Muscle of arm (tissue), 14 donors: ENCODE measurements around the gene PSMD11. TPM values are rescaled to one million over a fixed set of nuclear protein-coding genes. Genes with fewer than 3 reads are reported as not detected.
A peak's percentile ranks its signal among the peaks of the same experiment; 100 is the strongest.
"Not testable (repeated sequence)": the region's sequence is repeated elsewhere in the genome, so short reads cannot be mapped to it uniquely, and the experiment has no call there.

Experiments
- DNase-seq: peaks from one replicate; pipeline ENCODE4 v3.0.0-alpha.2; 2013
- long read RNA-seq, 11 donors: transcript quantifications; one replicate each; lab custom pipeline, GENCODE V29; 2026
- polyA plus RNA-seq, 12 donors: library from polyadenylated mRNA; unstranded; fragments of 120-200 nt; gene quantifications; one replicate each; pipeline ENCODE4 v1.2.1, GENCODE V29; 2013; ENCODE audit not compliant: insufficient read length in 12 of 12

Gene PSMD11
- 10 to 100 TPM in 11 of 12 donors, not detected in 1; 51.8 to 87.4 (median 72.7) TPM for polyA plus RNA-seq
- long read RNA-seq, donor 1, full-length matches to known transcripts, result 18 of 18 reads
- long read RNA-seq, donor 1, partial matches to known transcripts, result 0 of 18 reads
- long read RNA-seq, donor 1, other reads (novel, unspliced or antisense), result 0 of 18 reads
- long read RNA-seq, donor 2, full-length matches to known transcripts, result 39 of 52 reads
- long read RNA-seq, donor 2, partial matches to known transcripts, result 13 of 52 reads
- long read RNA-seq, donor 2, other reads (novel, unspliced or antisense), result 0 of 52 reads
- long read RNA-seq, donor 3, full-length matches to known transcripts, result 8 of 8 reads
- long read RNA-seq, donor 3, partial matches to known transcripts, result 0 of 8 reads
- long read RNA-seq, donor 3, other reads (novel, unspliced or antisense), result 0 of 8 reads
- long read RNA-seq, donor 4, full-length matches to known transcripts, result 13 of 13 reads
- long read RNA-seq, donor 4, partial matches to known transcripts, result 0 of 13 reads
- long read RNA-seq, donor 4, other reads (novel, unspliced or antisense), result 0 of 13 reads
- long read RNA-seq, donor 5, full-length matches to known transcripts, result 38 of 38 reads
- long read RNA-seq, donor 5, partial matches to known transcripts, result 0 of 38 reads
- long read RNA-seq, donor 5, other reads (novel, unspliced or antisense), result 0 of 38 reads
- long read RNA-seq, donor 6, full-length matches to known transcripts, result 12 of 12 reads
- long read RNA-seq, donor 6, partial matches to known transcripts, result 0 of 12 reads
- long read RNA-seq, donor 6, other reads (novel, unspliced or antisense), result 0 of 12 reads
- long read RNA-seq, donor 7, full-length matches to known transcripts, result 15 of 15 reads
- long read RNA-seq, donor 7, partial matches to known transcripts, result 0 of 15 reads
- long read RNA-seq, donor 7, other reads (novel, unspliced or antisense), result 0 of 15 reads
- long read RNA-seq, donor 8, full-length matches to known transcripts, result 19 of 19 reads
- long read RNA-seq, donor 8, partial matches to known transcripts, result 0 of 19 reads
- long read RNA-seq, donor 8, other reads (novel, unspliced or antisense), result 0 of 19 reads
- long read RNA-seq, donor 9, full-length matches to known transcripts, result 8 of 8 reads
- long read RNA-seq, donor 9, partial matches to known transcripts, result 0 of 8 reads
- long read RNA-seq, donor 9, other reads (novel, unspliced or antisense), result 0 of 8 reads
- long read RNA-seq, donor 10, full-length matches to known transcripts, result 18 of 18 reads
- long read RNA-seq, donor 10, partial matches to known transcripts, result 0 of 18 reads
- long read RNA-seq, donor 10, other reads (novel, unspliced or antisense), result 0 of 18 reads
- long read RNA-seq, donor 11, full-length matches to known transcripts, result 19 of 24 reads
- long read RNA-seq, donor 11, partial matches to known transcripts, result 5 of 24 reads
- long read RNA-seq, donor 11, other reads (novel, unspliced or antisense), result 0 of 24 reads

DNA sequence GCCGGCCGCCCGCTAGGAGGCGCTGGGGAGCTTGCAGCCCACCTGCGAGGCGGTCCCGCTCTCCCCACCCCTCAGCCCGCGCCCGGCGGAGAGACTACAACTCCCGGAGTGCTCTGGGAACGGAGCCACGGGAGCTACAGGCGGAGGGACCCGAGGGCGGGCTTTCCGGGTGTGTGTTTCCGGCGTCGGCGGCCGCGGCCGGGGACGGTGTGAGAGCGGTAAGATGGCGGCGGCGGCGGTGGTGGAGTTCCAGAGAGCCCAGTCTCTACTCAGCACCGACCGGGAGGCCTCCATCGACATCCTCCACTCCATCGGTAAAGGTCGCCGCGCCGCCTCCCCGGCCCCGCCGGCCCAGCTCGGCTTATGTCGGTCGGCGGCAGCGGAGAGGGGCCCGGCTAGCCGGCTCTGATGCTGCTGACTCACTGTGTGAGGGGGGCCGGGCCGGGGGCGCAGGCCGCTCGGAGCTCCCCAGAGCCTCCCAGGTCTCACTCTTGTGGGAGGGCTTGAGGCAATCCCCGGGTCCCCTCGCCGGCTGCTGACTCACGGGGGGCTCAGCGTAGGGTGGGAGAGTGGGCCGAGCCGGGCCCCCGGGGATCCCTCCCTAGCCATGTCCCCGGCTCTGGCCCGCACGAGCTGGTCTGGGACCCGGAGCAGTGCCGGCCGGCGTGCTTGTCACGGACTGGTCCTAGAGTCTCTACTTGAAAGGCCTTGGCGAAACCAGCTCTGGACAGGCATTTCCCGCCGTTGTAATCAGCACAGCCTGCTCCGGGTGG lies at the start of gene PSMD11:
PSMD11 (plus strand) TSS at position 210 of the 773 bp plus-strand sequence; CDS start at position 224, 14 bp downstream.
- peak; percentile 96 for DNase-seq

GRCh38 chr17:32396343-32396742 lies 48.0 kb upstream of the PSMD11 start:
- no peak for DNase-seq

- no peak for DNase-seq
Measured at GRCh38 chr17:32398946-32399345, 45.4 kb upstream of the PSMD11 start.

DNA sequence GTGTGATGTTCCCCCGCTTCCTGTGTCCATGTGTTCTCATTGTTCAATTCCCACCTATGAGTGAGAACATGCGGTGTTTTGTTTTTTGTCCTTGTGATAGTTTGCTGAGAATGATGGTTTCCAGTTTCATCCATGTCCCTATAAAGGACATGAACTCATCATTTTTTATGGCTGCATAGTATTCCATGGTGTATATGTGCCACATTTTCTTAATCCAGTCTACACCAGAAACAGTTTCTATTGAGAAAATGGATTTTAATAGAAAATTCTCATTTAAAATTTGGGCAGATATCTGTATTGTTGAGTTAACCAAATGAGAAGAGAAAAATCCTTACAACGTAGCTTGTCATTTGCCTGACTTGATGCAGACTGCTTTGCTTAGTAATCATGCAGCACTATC lies 34.2 kb upstream of the PSMD11 start:
- not testable (repeated sequence) for DNase-seq

DNA sequence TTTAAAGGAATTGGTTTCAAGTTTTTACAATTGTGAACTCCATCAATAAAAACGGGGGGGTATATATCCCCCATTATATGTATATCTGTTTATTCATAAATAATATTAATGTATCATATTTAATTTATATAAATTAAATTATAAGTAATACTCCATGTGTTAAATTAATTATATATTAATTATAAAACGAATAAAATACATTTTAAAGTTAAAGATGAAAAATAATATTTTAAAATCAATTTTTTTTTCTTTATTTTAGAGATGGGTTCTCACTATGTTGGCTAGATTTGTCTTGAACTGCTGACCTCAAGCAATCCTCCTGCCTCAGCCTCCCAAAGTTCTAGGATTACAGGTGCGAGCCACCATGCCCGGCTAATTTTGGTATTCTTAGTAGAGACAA lies 17.4 kb upstream of the PSMD11 start:
- DNase-seq, result no peak

GRCh38 chr17:32429598-32429997 lies 14.7 kb upstream of the PSMD11 start:
- DNase-seq, result no peak

DNA sequence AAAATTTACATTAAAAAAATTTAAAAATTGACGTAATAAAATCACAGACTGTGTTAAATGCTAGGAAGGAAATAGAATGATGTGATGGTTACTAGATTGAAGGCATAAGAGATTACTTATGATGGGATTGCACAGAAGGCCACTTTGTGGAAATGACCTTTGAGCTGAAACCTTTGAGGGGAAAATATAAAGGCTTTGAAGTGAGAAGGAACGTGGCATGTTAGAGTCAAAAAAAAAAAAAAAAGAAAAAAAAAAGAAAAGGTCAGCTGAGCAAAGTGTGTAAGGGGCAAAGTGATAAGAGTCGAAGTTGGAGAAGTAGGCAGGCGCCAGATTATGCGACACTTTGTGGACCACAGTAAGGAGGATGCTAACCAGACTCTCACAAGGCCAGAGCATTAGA lies 3.6 kb upstream of the PSMD11 start:
- no peak for DNase-seq

GRCh38 chr17:32441886-32442285 lies 2.4 kb upstream of the PSMD11 start:
- no peak for DNase-seq

- DNase-seq, result no peak
Measured at GRCh38 chr17:32443827-32444300, 446 bp upstream of the PSMD11 start.

- DNase-seq, result no peak
Measured at GRCh38 chr17:32445074-32445415, 735 bp downstream of the PSMD11 start.

- DNase-seq, result no peak
Measured at GRCh38 chr17:32445497-32445896, 1.2 kb downstream of the PSMD11 start.

- no peak for DNase-seq
Measured at GRCh38 chr17:32445971-32446370, 1.7 kb downstream of the PSMD11 start.

DNA sequence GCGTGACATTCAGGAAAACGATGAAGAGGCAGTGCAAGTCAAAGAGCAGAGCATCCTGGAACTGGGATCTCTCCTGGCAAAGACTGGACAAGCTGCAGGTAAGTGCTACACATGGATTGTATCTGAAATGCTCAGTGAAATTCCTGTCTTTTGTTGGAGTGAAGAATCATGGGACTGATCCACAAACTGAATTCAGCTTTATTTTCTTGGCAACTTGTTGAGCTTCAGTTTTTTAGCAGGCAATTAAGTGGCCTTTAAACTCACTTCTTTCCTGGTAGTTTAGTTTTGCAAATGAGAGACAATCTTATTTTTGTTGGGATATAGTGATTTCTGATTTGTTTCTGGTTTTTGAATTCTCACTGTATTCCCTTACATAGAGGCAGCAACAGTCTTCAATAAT lies 2.6 kb downstream of the PSMD11 start:
- DNase-seq, result no peak

DNA sequence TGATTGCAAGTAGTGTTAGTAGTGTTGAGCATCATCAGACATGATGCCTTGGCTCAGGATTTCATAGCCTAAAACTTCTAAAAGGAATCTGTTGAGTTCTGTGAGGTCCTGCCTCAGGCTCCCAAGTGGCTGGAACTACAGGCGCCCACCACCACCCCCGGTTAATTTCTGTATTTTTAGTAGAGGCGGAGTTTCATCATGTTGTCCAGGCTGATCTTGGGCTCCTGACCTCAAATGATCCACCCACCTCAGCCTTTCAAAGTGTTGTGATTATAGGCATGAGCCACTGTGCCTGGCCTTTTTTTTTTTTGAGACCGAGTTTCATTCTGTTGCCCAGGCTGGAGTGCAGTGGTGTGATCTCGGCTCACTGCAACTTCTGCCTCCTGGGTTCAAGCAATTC lies 5.7 kb downstream of the PSMD11 start:
- no peak for DNase-seq

- not testable (repeated sequence) for DNase-seq
Measured at GRCh38 chr17:32450379-32450778, 6.1 kb downstream of the PSMD11 start.

DNA sequence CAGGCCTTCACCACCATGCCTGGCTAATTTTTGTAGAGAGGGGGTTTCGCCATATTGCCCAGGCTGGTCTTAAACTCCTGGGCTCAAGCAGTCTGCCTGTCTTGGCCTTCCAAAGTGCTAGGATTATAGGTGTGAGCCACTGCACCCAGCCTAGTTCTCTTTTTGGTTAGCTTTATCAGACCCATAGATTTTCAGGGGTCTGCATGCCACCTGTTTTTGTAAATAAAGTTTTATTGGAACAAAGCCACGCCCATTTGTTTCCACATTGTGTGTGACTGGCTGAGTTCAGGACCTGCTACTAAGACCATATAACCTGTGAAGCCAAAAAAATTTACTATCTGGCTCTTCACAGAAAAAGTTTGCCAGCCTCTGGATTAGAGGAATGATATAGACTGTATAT lies 7.6 kb downstream of the PSMD11 start:
- no peak for DNase-seq

GRCh38 chr17:32452281-32452680 lies 8.0 kb downstream of the PSMD11 start:
- no peak for DNase-seq

DNA sequence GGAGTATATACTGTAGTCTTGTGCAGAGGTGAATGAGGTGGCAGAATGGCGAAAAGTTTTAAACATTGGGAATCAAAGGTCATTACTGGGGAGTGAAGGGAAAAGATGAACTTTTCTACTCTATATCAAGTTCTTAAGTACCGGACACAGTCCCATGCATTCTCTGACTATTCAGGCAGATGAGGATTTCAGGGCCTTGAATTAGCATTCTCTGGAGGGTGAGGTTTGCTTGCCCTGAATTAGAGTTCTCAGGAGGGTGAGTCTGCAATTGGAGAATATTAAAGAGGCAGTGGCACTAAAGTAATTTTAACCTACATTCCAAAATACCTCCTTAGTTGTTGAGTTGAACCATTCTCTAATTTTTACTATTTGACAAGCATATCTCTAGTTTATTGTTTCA lies 9.1 kb downstream of the PSMD11 start:
- no peak for DNase-seq

DNA sequence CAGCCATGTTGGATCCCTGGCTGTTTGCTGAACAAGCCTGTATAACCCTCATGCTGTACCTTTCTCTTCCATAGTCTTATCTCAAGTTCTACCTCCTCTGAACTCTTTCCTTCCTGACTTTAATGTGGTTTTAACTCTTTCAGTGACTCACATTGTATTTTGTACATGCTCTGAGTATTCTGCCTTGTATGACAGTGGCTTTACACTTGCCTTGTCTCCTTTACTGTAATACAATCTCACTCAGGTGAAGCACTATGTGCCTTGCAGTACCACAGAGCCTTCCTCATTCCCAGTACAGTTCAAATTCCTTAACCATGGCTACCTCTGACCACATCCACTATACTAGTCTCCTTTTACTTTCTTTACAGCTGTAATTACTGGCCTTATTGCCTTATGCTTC lies 14.1 kb downstream of the PSMD11 start:
- no peak for DNase-seq

DNA sequence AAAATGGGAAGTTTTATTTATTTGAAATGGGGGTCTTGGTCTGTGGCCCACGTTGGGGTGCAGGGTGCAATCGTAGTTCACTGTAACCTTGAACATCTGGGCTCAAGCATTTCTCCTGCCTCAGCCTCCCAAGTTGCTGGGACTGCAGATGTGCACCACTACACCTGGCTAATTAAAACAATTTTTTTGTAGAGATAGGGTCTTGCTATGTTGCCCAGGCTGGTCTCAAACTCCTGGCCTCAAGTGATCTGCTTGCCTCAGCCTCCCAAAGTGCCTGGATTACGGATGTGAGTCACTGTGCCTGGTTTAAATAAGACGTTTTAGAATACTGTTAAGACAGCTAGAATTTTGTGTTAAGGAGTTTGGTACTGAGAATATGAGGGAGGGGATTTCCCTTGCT lies 15.7 kb downstream of the PSMD11 start:
- no peak for DNase-seq

DNA sequence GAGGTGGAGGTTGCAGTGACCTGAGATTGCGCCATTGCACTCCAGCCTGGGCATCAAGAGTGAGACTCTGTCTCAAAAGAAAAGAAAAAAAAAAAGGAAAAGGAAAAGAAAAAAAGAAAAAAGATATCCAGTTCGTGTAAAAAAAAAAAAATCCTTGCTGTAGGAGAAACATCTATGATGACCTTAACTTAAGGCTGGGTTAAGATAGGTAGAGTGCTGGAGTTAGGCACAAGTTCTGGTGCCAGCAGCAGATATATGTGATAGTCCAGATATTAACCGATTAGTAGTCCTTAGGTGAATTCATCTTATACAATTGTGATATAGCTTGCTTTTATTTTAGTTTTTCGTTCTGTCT lies 17.2 kb downstream of the PSMD11 start:
- no peak for DNase-seq
